Suppressor macrophage treated with lipopolysaccharide for 1 hour (primary cell): ENCODE data around the gene FMNL2.

Experiments used
- DNase-seq, 3 donors: peaks; one replicate each; pipeline ENCODE4 v3.0.0-alpha.2; 2020 to 2022

FMNL2 gene

DNA sequence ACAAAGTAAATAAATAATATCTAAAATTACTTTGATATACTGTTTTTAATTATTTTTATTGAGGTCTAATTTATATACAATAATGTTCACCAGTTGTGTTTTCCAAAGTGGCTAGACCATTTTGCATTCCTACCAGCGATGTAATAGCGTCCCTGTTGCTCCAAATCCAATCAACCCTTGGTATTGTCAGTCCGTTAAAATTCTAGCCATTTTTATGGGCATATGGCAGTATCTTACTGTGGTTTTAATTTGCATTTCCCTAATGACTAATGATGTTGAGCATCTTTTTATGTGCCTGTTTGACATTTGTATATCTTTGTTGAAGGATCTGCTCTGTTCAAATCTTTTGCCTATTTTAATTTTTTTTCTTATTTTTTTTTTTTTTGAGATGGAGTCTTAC, 197.3 kb downstream of the FMNL2 start:
- DNase-seq, result no peak

- DNase-seq, result no peak
Observed at GRCh38 chr2:152534460-152535135, 199.6 kb downstream of the FMNL2 start.

- DNase-seq, result peak; percentile 65 to 73 (median 68)
Observed at GRCh38 chr2:152537081-152537651, 202.2 kb downstream of the FMNL2 start.

DNA sequence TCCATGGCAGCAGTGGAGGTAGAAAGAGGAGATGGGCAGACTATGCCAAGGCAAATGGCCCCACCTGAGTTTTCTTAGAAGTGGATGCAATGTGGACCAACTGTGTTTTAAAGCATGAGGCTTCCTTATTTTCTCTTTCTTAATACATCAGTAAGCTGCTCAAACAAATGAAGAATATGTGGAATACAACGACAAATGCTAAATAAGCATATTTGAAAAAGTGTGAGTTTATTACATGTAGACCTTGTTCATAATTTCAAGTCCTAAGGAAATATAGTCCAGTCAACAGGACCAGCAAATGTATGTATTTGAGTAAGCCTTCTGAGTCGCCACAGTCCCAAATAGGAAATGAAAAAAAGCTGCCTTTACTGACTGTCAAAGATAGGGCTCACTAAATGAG, 204.4 kb downstream of the FMNL2 start:
- no peak for DNase-seq

GRCh38 chr2:152541712-152542111, 206.7 kb downstream of the FMNL2 start:
- no peak for DNase-seq

DNA sequence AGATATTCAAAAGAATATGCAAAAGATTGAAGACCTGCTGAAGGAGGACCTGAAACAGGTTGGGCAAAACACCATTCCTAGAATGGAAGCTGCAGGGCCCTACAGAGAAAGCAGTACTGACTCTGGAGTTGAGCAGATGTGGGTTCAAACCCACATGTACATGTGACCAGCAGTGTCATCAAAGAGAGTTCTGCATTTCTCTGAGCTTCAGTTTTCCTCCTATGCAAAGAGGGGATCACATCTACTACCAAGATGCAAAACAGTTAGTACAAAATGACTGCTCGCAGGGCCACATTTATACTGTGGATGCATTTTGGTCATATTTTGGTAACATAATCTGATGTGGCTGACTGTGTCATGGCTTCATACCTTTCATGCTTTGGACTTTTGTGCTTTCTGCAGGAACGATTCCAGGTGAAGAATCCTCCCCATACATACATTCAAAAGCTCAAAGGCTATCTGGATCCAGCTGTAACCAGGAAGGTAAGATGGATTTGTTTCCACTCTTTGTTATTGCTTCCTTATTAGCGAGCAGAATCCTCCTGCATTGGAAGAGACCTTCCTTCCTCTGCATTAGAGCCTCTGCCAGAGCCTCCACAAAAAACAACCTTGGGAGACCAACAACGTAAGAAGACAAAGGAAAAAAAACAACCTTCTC, 207.5 kb downstream of the FMNL2 start:
- DNase-seq, result peak in 1 of 3 donors; percentile 15

DNA sequence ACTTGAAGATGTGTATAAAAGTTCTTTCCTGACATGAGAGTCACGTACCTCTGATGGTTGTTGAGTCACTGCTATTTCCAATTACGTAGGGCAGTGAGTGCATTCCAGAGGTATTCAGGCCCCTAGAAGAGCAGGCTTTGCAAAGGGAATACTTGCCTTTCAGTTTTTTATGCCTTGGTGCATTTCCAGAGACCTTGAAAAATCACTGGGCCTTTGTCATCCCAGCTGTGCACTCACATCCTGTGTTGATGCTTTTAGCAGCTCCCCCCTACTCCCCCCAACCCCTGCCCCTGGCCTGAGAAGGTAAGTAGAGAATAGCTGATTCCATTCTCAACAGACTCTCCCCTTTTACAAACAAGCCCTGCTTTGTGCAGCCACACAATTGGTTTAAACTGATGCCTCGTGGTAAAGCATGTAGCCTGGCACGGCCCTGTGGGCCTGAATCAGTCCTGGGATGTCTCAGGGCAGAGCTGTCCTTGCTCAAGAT, 208.1 kb downstream of the FMNL2 start:
- no peak for DNase-seq

- no peak for DNase-seq
Observed at GRCh38 chr2:152543717-152544116, 208.7 kb downstream of the FMNL2 start.

DNA sequence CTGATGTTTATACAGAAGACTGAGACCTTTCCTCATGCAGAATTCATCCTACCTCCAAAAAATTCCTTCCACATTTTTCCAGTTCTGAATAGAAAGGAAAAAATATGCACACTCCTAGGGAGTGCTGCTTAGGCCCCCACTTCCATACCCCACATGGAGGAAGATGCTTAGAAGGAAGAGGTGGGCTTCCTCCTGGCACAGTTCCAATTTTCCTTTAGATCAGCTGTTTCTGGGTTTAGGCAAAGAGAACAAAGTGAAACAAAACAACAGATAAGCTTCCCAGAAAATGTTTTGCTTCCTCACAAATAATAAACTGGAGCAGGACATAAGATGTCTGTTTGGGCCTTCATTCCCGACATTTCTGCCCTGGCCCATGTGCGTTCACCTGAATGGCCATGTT, 209.7 kb downstream of the FMNL2 start:
- no peak for DNase-seq

GRCh38 chr2:152546230-152546837, 211.4 kb downstream of the FMNL2 start:
- DNase-seq, result no peak

GRCh38 chr2:152548111-152548875, 213.3 kb downstream of the FMNL2 start:
- no peak for DNase-seq

DNA sequence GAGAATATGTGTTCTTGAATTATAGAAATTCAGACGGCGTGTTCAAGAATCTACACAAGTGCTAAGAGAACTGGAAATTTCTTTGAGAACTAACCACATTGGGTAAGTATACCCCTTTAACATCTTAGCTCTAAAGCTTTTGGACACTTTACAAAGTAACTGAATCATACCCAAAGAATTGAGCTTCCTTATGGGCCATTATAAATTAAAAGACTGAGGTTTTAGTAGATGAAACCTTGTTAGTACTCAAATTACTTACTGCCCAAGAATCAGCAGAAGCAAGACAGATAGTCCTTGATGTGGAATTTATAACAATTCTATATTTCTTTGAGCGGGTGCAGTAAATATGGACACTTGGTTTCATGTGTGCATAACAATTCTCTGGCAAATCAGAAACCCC, 214.0 kb downstream of the FMNL2 start:
- no peak for DNase-seq

GRCh38 chr2:152549423-152549822, 214.4 kb downstream of the FMNL2 start:
- DNase-seq, result no peak

- DNase-seq, result no peak
Observed at GRCh38 chr2:152550386-152550785, 215.4 kb downstream of the FMNL2 start.

GRCh38 chr2:152552888-152553287, 217.9 kb downstream of the FMNL2 start:
- DNase-seq, result peak; percentile 48 to 57 (median 55)

GRCh38 chr2:152553518-152553917, 218.5 kb downstream of the FMNL2 start:
- no peak for DNase-seq

DNA sequence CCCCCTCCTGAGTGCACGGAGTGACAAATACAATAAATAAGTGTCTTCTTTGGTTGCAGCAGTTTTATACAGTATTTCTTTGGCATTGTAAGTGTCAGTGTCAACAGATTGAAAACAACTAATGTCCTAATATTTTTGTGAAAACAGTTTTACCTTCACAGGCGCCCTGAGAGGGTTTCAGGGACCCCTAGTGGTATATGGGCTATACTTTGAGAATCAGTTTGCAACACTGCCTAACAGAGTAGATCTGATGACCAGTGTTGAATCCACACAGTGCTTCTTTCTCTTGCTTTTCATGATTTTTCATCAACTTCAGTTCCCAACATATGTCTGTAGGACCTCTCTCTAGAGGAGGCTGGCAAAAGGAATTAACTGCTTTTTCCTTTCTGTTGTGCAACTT, 220.1 kb downstream of the FMNL2 start:
- DNase-seq, result peak in 2 of 3 donors; percentile 20 to 38

- no peak for DNase-seq
Observed at GRCh38 chr2:152556506-152556905, 221.5 kb downstream of the FMNL2 start.

DNA sequence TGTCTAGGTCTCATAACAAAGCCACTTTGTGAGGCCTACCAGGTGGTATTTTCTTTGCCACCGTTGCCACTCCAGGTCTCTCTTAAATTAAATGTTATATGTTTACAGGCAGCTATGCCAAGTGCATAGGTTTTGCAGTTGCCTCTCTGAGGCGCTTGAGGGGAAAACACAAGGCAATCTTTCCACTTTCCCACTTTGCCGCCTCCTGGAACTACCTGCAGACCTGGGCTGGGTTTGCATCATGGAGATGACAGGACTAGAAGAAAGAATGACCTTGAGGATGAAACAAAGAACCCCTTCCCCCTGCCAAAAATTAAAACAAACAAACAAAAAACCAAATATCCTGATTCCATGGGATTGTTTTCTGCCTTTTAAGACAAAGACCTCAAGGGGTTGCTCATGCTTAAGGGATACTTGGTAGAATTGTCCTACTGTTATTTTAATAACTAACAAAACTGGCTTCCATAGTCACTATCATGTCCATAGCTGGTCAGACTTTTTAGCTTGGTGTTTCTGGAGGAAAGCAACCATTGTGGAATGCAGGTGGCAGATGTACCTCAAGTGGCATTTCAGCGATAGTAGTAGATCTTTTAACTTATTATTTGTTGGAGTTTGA, 222.4 kb downstream of the FMNL2 start:
- no peak for DNase-seq

GRCh38 chr2:152558158-152558984, 223.4 kb downstream of the FMNL2 start:
- no peak for DNase-seq

DNA sequence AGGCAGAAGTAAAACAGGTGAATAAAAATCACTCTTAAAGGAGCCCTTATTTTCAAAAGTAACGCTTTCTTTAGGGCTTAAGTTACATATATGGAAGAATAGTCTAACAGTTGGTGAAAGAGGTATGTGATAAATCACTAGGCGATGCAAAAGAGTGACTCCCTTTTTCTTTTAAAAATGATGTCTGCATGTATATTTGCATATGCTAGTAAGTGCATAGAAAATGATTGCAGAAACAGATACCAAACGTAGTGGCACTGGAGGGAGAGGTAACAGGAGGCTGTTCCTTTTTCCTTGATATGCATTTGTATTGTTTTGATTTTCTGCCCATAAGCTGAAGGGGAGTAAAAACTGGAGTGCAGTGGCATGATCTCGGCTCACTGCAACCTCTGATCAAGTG, 224.0 kb downstream of the FMNL2 start:
- DNase-seq, result no peak

GRCh38 chr2:152560166-152560565, 225.2 kb downstream of the FMNL2 start:
- DNase-seq, result no peak
